Urinary bladder (tissue), 4 donors: Measurements from ENCODE around the gene PALD1. TPM values are rescaled to one million over a fixed set of nuclear protein-coding genes. Genes with fewer than 3 reads are reported as not detected.

ENCODE experiments used
- DNase-seq: peaks from one replicate; pipeline ENCODE4 v3.0.0-alpha.2; 2015; ENCODE audit errors: extremely low spot score
- H3K27ac ChIP-seq: one replicate; pipeline ENCODE4 v1.5.1; 2013; ENCODE audit warnings: low read depth, mild to moderate bottlenecking, moderate library complexity
- H3K36me3 ChIP-seq: one replicate; pipeline ENCODE4 v1.6.1; 2013; ENCODE audit warnings: mild to moderate bottlenecking, moderate library complexity; ENCODE audit not compliant: insufficient read depth
- H3K4me1 ChIP-seq: one replicate; pipeline ENCODE4 v1.6.1; 2013; ENCODE audit warnings: mild to moderate bottlenecking, moderate library complexity; ENCODE audit not compliant: insufficient read depth
- H3K4me3 ChIP-seq: one replicate; pipeline ENCODE4 v1.5.1; 2013; ENCODE audit warnings: low read depth, low read length
- WGBS: extraction: QIAGEN DNeasy Blood & Tissue Kit; methylation state at CpG from one replicate; pipeline ENCODE4 v1.1.7; 2013; 5-methylcytosine and 5-hydroxymethylcytosine counted together
- polyA plus RNA-seq: library from polyadenylated mRNA; stranded (reverse); fragments of 200-250 nt; gene quantifications from one replicate; pipeline ENCODE4 v1.2.3, GENCODE V29; 2013
- total RNA-seq: library from RNA; depleted of rRNA; stranded (reverse); fragments of >200 nt; gene quantifications from one replicate; pipeline ENCODE4 v1.2.3, GENCODE V29; 2014
- donor health status: healthy with polysubstance abuse.
- donor health status: healthy.

PALD1 gene
- total and polyA plus RNA-seq, 2 donors: 5.7 to 10.2 TPM

GRCh38 chr10:70593513-70593890, 114.9 kb downstream of the PALD1 start:
- DNase-seq: no peak
- Histone ChIP-seq H3K27ac (no peak overlapping the region), H3K36me3 (no peaks in the 10 kb centered on the region), H3K4me3 (no peak overlapping the region), H3K4me1 (no peaks in the 10 kb centered on the region)
- 96% methylated on average over 7 of the region's 7 CpGs for WGBS

GRCh38 chr10:70594161-70594560, 115.6 kb downstream of the PALD1 start:
- H3K4me3 ChIP-seq: no peak overlapping the region
- DNase-seq: no peak
- H3K36me3 ChIP-seq: no peaks in the 10 kb centered on the region
- H3K4me1 ChIP-seq: no peaks in the 10 kb centered on the region
- H3K27ac ChIP-seq: no peak overlapping the region
- 89% methylated on average over 3 of the region's 3 CpGs for WGBS

GRCh38 chr10:70595566-70596016, 117.0 kb downstream of the PALD1 start:
- no peaks in the 10 kb centered on the region for H3K4me1 ChIP-seq
- no peak for DNase-seq
- no peak overlapping the region for H3K27ac ChIP-seq
- no peaks in the 10 kb centered on the region for H3K36me3 ChIP-seq
- no peak overlapping the region for H3K4me3 ChIP-seq
- 91% methylated on average over 5 of the region's 5 CpGs for WGBS

- no peak overlapping the region for H3K27ac ChIP-seq
- no peak for DNase-seq
These were observed 117.7 kb downstream of the PALD1 start for GRCh38 chr10:70596110-70596798.

GRCh38 chr10:70596860-70597809, 118.6 kb downstream of the PALD1 start:
- Histone ChIP-seq H3K4me3 (no peak overlapping the region), H3K4me1 (no peaks in the 10 kb centered on the region), H3K27ac (no peak overlapping the region), H3K36me3 (no peaks in the 10 kb centered on the region)
- WGBS: 60% methylated on average over 8 of the region's 8 CpGs
- no peak for DNase-seq

More at GRCh38 chr10:70596110-70596798, 117.7 kb downstream of the PALD1 start:
- Histone ChIP-seq H3K36me3 (no peaks in the 10 kb centered on the region), H3K4me1 (no peaks in the 10 kb centered on the region), H3K4me3 (no peak overlapping the region)
- 77% methylated on average over 14 of the region's 14 CpGs for WGBS

GRCh38 chr10:70597856-70598815, 119.6 kb downstream of the PALD1 start:
- no peaks in the 10 kb centered on the region for H3K36me3 ChIP-seq
- WGBS: 93% methylated on average over 34 of the region's 34 CpGs
- no peak overlapping the region for H3K4me3 ChIP-seq
- no peak for DNase-seq
- H3K27ac ChIP-seq: no peak overlapping the region
- H3K4me1 ChIP-seq: no peaks in the 10 kb centered on the region

- H3K4me1 ChIP-seq: no peaks in the 10 kb centered on the region
- WGBS: 92% methylated on average over 16 of the region's 16 CpGs
- no peak overlapping the region for H3K4me3 ChIP-seq
- no peaks in the 10 kb centered on the region for H3K36me3 ChIP-seq
- no peak overlapping the region for H3K27ac ChIP-seq
- no peak for DNase-seq
These were observed 120.3 kb downstream of the PALD1 start for GRCh38 chr10:70598857-70599295.

- no peak for DNase-seq
- 96% methylated on average over 8 of the region's 8 CpGs for WGBS
- Histone ChIP-seq H3K27ac (no peak overlapping the region), H3K36me3 (no peaks in the 10 kb centered on the region), H3K4me1 (no peaks in the 10 kb centered on the region), H3K4me3 (no peak overlapping the region)
These were observed 120.8 kb downstream of the PALD1 start for GRCh38 chr10:70599319-70599718.

GRCh38 chr10:70599791-70600190, 121.2 kb downstream of the PALD1 start:
- DNase-seq: no peak
- Histone ChIP-seq H3K27ac (no peak overlapping the region), H3K36me3 (no peaks in the 10 kb centered on the region), H3K4me3 (no peak overlapping the region), H3K4me1 (no peaks in the 10 kb centered on the region)
- 96% methylated on average over 4 of the region's 4 CpGs for WGBS

- Histone ChIP-seq H3K4me3 (no peak overlapping the region), H3K4me1 (no peaks in the 10 kb centered on the region), H3K27ac (no peak overlapping the region), H3K36me3 (no peaks in the 10 kb centered on the region)
- 97% methylated on average over 24 of the region's 24 CpGs for WGBS
- no peak for DNase-seq
These were observed 122.2 kb downstream of the PALD1 start for GRCh38 chr10:70600512-70601395.

GRCh38 chr10:70601746-70602145, 123.2 kb downstream of the PALD1 start:
- peak overlapping the region; percentile 2 for H3K4me3 ChIP-seq
- WGBS: 87% methylated on average over 5 of the region's 5 CpGs
- H3K27ac ChIP-seq: no peak overlapping the region
- no peaks in the 10 kb centered on the region for H3K4me1 ChIP-seq
- H3K36me3 ChIP-seq: no peaks in the 10 kb centered on the region
- no peak for DNase-seq

- no peaks in the 10 kb centered on the region for H3K4me1 ChIP-seq
- H3K4me3 ChIP-seq: peak within 1 kb of the TSS; percentile 2
- 89% methylated on average over 21 of the region's 21 CpGs for WGBS
- H3K36me3 ChIP-seq: no peaks in the 10 kb centered on the region
- DNase-seq: no peak
- H3K27ac ChIP-seq: no peak within 1 kb of the TSS
These were observed 124.3 kb downstream of the PALD1 start, which contains the start of gene PRF1 for GRCh38 chr10:70602665-70603448. Gene PRF1 (minus strand): TSS chr10:70602741. CDS start chr10:70600902, 1,839 bp downstream.
